ENCODE data around the gene PRH2.

Gene PRH2

DNA sequence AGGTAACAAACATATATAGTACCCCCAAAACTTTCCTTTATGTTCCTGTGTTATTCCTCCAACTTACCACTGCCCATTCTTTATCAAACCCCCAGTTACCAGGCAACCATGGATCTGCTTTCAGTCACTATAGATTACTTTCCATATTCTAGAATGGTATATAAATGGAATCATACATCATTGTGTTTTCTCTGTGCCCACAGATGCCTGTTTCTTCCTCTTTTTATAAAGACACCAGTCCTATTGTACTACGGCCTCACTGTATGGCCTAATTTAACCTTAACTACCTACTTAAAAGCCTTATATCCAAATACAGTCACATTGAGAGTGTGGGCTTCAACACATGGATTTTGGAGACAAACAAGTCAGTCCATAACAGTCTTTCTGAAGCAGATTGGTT is 7.5 kb downstream of the PRH2 start:
- no peak for DNase-seq (ENCODE audit: extremely low spot score)
- TF ChIP-seq CTCF (IDR thresholded peaks at IDR 0.05; ENCODE audit: control extremely low read depth, extremely low read depth, low read depth, missing control alignments) = no peak
- ChIA-PET CTCF (interaction anchor here (0.9 to 1.4 kb wide), 3 partner anchors 9 to 263 kb away, joined by 3 read pairs; no protein-coding TSS in a partner anchor), POLR2A (interaction anchor here (0.7 kb wide), 1 partner anchor 644 kb away, joined by 9 read pairs; no protein-coding TSS in a partner anchor)

GRCh38 chr12:10939163-10939562 is 10.1 kb downstream of the PRH2 start, which contains the start of gene TAS2R14:
Gene TAS2R14, minus strand, starts transcription at chr12:10939263. Its CDS starts 56 bp downstream, at chr12:10939207.
- ChIA-PET CTCF (no interaction called here), POLR2A (no interaction called here)
- no peak for TF ChIP-seq CTCF (IDR thresholded peaks at IDR 0.05; ENCODE audit: control extremely low read depth, extremely low read depth, low read depth, missing control alignments)
- no peak for DNase-seq (ENCODE audit: extremely low spot score)

DNA sequence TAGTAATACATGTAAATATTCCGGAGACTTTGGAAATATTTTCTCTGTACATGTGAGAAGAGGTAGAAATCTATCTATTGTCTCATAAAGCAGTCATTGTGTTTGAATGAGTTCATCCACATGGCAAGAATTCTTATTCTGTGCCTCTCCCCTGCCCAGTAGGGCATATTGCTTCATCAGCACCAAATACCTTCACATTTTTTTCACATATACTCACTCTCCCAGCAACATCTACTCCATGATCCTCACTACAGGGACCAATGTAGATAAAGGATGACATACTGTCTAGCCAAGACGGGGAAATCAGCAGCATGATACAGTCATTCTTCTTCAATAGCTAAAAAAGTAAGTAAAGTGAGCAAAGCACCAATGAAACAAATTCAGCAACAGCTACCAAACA is 11.4 kb downstream of the PRH2 start:
- ChIA-PET POLR2A (no interaction called here), CTCF (no interaction called here)
- no peak for TF ChIP-seq CTCF (IDR thresholded peaks at IDR 0.05; ENCODE audit: control extremely low read depth, extremely low read depth, low read depth, missing control alignments)
- no peak for DNase-seq (ENCODE audit: extremely low spot score)

DNA sequence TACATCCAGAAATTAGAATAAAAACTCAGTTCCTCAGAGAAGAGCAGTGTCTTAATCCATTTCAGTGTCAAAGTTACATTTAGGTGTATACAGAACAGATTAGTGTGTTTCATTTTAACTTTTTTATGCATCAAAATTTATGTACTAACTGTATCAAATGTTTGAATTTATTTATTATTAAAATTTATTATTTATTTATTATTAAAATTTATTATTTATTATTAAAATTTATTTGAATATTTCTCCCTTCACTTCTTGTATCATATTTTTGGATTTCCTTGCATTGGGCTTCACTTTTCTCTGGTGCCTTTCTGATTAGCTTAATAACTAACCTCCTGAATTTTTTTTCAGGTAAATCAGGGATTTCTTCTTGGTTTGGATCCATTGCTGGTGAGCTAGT is 12.3 kb downstream of the PRH2 start:
- CTCF ChIA-PET = interaction anchor here (1.3 kb wide), 1 partner anchor 12 kb away, joined by 5 read pairs; no protein-coding TSS in a partner anchor
- POLR2A ChIA-PET = no interaction called here

GRCh38 chr12:10941916-10942607 is 13.0 kb downstream of the PRH2 start:
- POLR2A ChIA-PET = no interaction called here
- DNase-seq (ENCODE audit: extremely low spot score) = no peak
- CTCF ChIA-PET = interaction anchor here (1.1 to 1.4 kb wide), 5 partner anchors 8 to 15 kb away, joined by 3 to 5 read pairs (median 3); no protein-coding TSS in a partner anchor

More for the DNA sequence above, 12.3 kb downstream of the PRH2 start:
- no peak for TF ChIP-seq CTCF (IDR thresholded peaks at IDR 0.05; ENCODE audit: control extremely low read depth, extremely low read depth, low read depth, missing control alignments)
- no peak for DNase-seq (ENCODE audit: extremely low spot score)

GRCh38 chr12:10943167-10943566 is 14.1 kb downstream of the PRH2 start:
- TF ChIP-seq CTCF (IDR thresholded peaks at IDR 0.05; ENCODE audit: control extremely low read depth, extremely low read depth, low read depth, missing control alignments) = no peak

More at GRCh38 chr12:10941916-10942607, 13.0 kb downstream of the PRH2 start:
- TF ChIP-seq CTCF (IDR thresholded peaks at IDR 0.05; ENCODE audit: control extremely low read depth, extremely low read depth, low read depth, missing control alignments) = no peak

More at GRCh38 chr12:10943167-10943566, 14.1 kb downstream of the PRH2 start:
- POLR2A ChIA-PET = no interaction called here
- DNase-seq (ENCODE audit: extremely low spot score) = no peak
- CTCF ChIA-PET = interaction anchor here (1.1 to 1.5 kb wide), 5 partner anchors 8 to 31 kb away, joined by 3 to 4 read pairs (median 3); no protein-coding TSS in a partner anchor

Measured in GM10248 (cell line).